Right atrium auricular region (tissue), 2 donors: ENCODE results near the gene ZNF532. TPM values are rescaled to one million over a fixed set of nuclear protein-coding genes. Genes with fewer than 3 reads are reported as not detected.

ENCODE experiments used
- DNase-seq: peaks from one replicate; pipeline ENCODE4 v3.0.0-alpha.2; 2019; ENCODE audit warnings: low spot score
- H3K27ac ChIP-seq, 2 donors: fragments of 200-600 bp; sonication (generic); 1 replicate in 1 of 2; 2 replicates in 1 of 2; pipeline ENCODE4 v1.5.1; 2016 to 2019
- H3K27me3 ChIP-seq, 2 donors: fragments of 200-600 bp; sonication (generic); one replicate each; pipeline versions ENCODE4 v1.5.1 to v1.6.0; 2017 to 2019
- H3K36me3 ChIP-seq: fragments of 200-600 bp; sonication (generic); one replicate; pipeline ENCODE4 v1.5.1; 2016
- H3K4me1 ChIP-seq, 2 donors: fragments of 200-600 bp; sonication (generic); one replicate each; pipeline versions ENCODE4 v1.5.1 to v1.6.0; 2017 to 2019
- H3K4me3 ChIP-seq, 2 donors: fragments of 200-600 bp; sonication (generic); 1 replicate in 1 of 2; 2 replicates in 1 of 2; pipeline ENCODE4 v1.5.1; 2017 to 2019; ENCODE audit warnings: mild to moderate bottlenecking in 1 of 2, moderate library complexity in 1 of 2
- H3K9me3 ChIP-seq, 2 donors: fragments of 200-600 bp; sonication (generic); one replicate each; pipeline ENCODE4 v1.5.1; 2019
- CTCF ChIP-seq, 2 donors: fragments of 200-600 bp; sonication (generic); IDR thresholded peaks; one replicate each; pipeline ENCODE4 v1.5.1; 2019; ENCODE audit warnings: antibody characterized with exemption in 2 of 2
- total RNA-seq, 2 donors: library from RNA; depleted of rRNA; stranded (reverse); fragments of >200 nt; gene quantifications; one replicate each; pipeline ENCODE4 v1.1.0, GENCODE V29; 2016

ZNF532 gene
- total RNA-seq, 2 donors from 2014 or later: 53.1 to 59.5 TPM

- Histone ChIP-seq H3K4me1 (peaks cover 0 to 46% of the 10 kb centered on the region in 2 donors), H3K4me3 (no peak overlapping the region)
- no peak for DNase-seq
Observed at GRCh38 chr18:58997811-58998337, 133.2 kb downstream of the ZNF532 start.

GRCh38 chr18:58998401-58999203 is 133.9 kb downstream of the ZNF532 start:
- Histone ChIP-seq H3K36me3 (no peaks in the 10 kb centered on the region), H3K27ac (peak overlapping the region; percentile 84 to 90), H3K4me3 (peak overlapping the region in 1 of 2 donors; percentile 0), H3K4me1 (peaks cover 0 to 38% of the 10 kb centered on the region in 2 donors), H3K27me3 (no peaks in the 10 kb centered on the region), H3K9me3 (no peaks in the 10 kb centered on the region)
- TF ChIP-seq CTCF (IDR thresholded peaks at IDR 0.05): no peak
- DNase-seq: peak; percentile 84

More at GRCh38 chr18:58997811-58998337, 133.2 kb downstream of the ZNF532 start:
- H3K36me3 ChIP-seq: no peaks in the 10 kb centered on the region
- H3K27me3 ChIP-seq: no peaks in the 10 kb centered on the region
- H3K9me3 ChIP-seq: no peaks in the 10 kb centered on the region
- TF ChIP-seq CTCF (IDR thresholded peaks at IDR 0.05): no peak
- peak overlapping the region; percentile 84 to 90 for H3K27ac ChIP-seq

GRCh38 chr18:59001166-59001565 is 136.5 kb downstream of the ZNF532 start:
- peaks cover 0 to 39% of the 10 kb centered on the region in 2 donors for H3K4me1 ChIP-seq
- no peaks in the 10 kb centered on the region for H3K36me3 ChIP-seq
- TF ChIP-seq CTCF (IDR thresholded peaks at IDR 0.05): no peak
- H3K27ac ChIP-seq: no peak overlapping the region
- no peak overlapping the region for H3K4me3 ChIP-seq
- H3K9me3 ChIP-seq: no peaks in the 10 kb centered on the region
- DNase-seq: no peak
- H3K27me3 ChIP-seq: no peaks in the 10 kb centered on the region

- H3K27me3 ChIP-seq: no peaks in the 10 kb centered on the region
- no peak overlapping the region for H3K4me3 ChIP-seq
- peaks cover 0 to 33% of the 10 kb centered on the region in 2 donors for H3K4me1 ChIP-seq
- no peaks in the 10 kb centered on the region for H3K36me3 ChIP-seq
- H3K9me3 ChIP-seq: peaks cover 0 to 5% of the 10 kb centered on the region in 2 donors
- no peak overlapping the region for H3K27ac ChIP-seq
- no peak for TF ChIP-seq CTCF (IDR thresholded peaks at IDR 0.05)
- no peak for DNase-seq
Observed at GRCh38 chr18:59001721-59002120, 137.0 kb downstream of the ZNF532 start.

GRCh38 chr18:59002974-59003594 is 138.4 kb downstream of the ZNF532 start:
- Histone ChIP-seq H3K4me1 (peaks cover 0 to 19% of the 10 kb centered on the region in 2 donors), H3K27ac (no peak overlapping the region), H3K9me3 (peaks cover 0 to 6% of the 10 kb centered on the region in 2 donors), H3K4me3 (no peak overlapping the region), H3K27me3 (no peaks in the 10 kb centered on the region), H3K36me3 (no peaks in the 10 kb centered on the region)
- TF ChIP-seq CTCF (IDR thresholded peaks at IDR 0.05): no peak
- no peak for DNase-seq
